ENCODE measurements around the gene TH. TPM values are rescaled to one million over a fixed set of nuclear protein-coding genes. Genes with fewer than 3 reads are reported as not detected.
A peak's percentile ranks its signal among the peaks of the same experiment; 100 is the strongest.

Gene TH
- total RNA-seq, 2 donors from 2014 or later, result not detected

GRCh38 chr11:2157294-2158040, 14.1 kb downstream of the TH start:
- no peak for ATAC-seq (replicated peaks)
- Mint-ChIP-seq H3K27ac (no peak overlapping the region), H3K27me3 (no peaks in the 10 kb centered on the region)

GRCh38 chr11:2156416-2157182, 15.0 kb downstream of the TH start:
- Mint-ChIP-seq H3K4me3 (no peak overlapping the region), H3K4me1 (no peaks in the 10 kb centered on the region), H3K9me3 (no peaks in the 10 kb centered on the region), H3K27ac (no peak overlapping the region), H3K27me3 (no peaks in the 10 kb centered on the region), H3K36me3 (ENCODE audit: low read depth) (no peaks in the 10 kb centered on the region)
- peak; percentile 54 for ATAC-seq (replicated peaks)

More at GRCh38 chr11:2157294-2158040, 14.1 kb downstream of the TH start:
- H3K9me3 Mint-ChIP-seq, result no peaks in the 10 kb centered on the region
- no peaks in the 10 kb centered on the region for H3K36me3 Mint-ChIP-seq (ENCODE audit: low read depth)
- no peaks in the 10 kb centered on the region for H3K4me1 Mint-ChIP-seq
- H3K4me3 Mint-ChIP-seq, result no peak overlapping the region

GRCh38 chr11:2155511-2155910, 16.1 kb downstream of the TH start:
- no peak overlapping the region for H3K27ac Mint-ChIP-seq
- no peaks in the 10 kb centered on the region for H3K9me3 Mint-ChIP-seq
- H3K4me1 Mint-ChIP-seq, result no peaks in the 10 kb centered on the region
- H3K4me3 Mint-ChIP-seq, result no peak overlapping the region
- peaks cover 9% of the 10 kb centered on the region for H3K27me3 Mint-ChIP-seq
- no peak for ATAC-seq (replicated peaks)
- no peaks in the 10 kb centered on the region for H3K36me3 Mint-ChIP-seq (ENCODE audit: low read depth)

GRCh38 chr11:2154889-2155288, 16.7 kb downstream of the TH start:
- no peak for ATAC-seq (replicated peaks)
- Mint-ChIP-seq H3K27me3 (peaks cover 13% of the 10 kb centered on the region), H3K9me3 (no peaks in the 10 kb centered on the region), H3K4me1 (no peaks in the 10 kb centered on the region), H3K36me3 (ENCODE audit: low read depth) (no peaks in the 10 kb centered on the region), H3K4me3 (no peak overlapping the region), H3K27ac (no peak overlapping the region)

GRCh38 chr11:2154195-2154585, 17.4 kb downstream of the TH start:
- H3K27ac Mint-ChIP-seq, result no peak overlapping the region
- no peaks in the 10 kb centered on the region for H3K4me1 Mint-ChIP-seq
- H3K4me3 Mint-ChIP-seq, result no peak overlapping the region
- no peaks in the 10 kb centered on the region for H3K36me3 Mint-ChIP-seq (ENCODE audit: low read depth)
- no peak for ATAC-seq (replicated peaks)
- H3K9me3 Mint-ChIP-seq, result no peaks in the 10 kb centered on the region
- peaks cover 15% of the 10 kb centered on the region for H3K27me3 Mint-ChIP-seq

- H3K27me3 Mint-ChIP-seq, result peaks cover 20% of the 10 kb centered on the region
- ATAC-seq (replicated peaks), result no peak
- H3K4me3 Mint-ChIP-seq, result no peak overlapping the region
- no peaks in the 10 kb centered on the region for H3K36me3 Mint-ChIP-seq (ENCODE audit: low read depth)
- no peaks in the 10 kb centered on the region for H3K4me1 Mint-ChIP-seq
- H3K9me3 Mint-ChIP-seq, result no peaks in the 10 kb centered on the region
- no peak overlapping the region for H3K27ac Mint-ChIP-seq
Observed at GRCh38 chr11:2153581-2154194, 17.9 kb downstream of the TH start.

- Mint-ChIP-seq H3K27ac (peak overlapping the region; percentile 41), H3K36me3 (ENCODE audit: low read depth) (no peaks in the 10 kb centered on the region), H3K27me3 (peaks cover 35% of the 10 kb centered on the region), H3K9me3 (no peaks in the 10 kb centered on the region), H3K4me1 (no peaks in the 10 kb centered on the region), H3K4me3 (peak overlapping the region; percentile 50)
- ATAC-seq (replicated peaks), result peak; percentile 74
Observed at GRCh38 chr11:2151500-2152257, 19.9 kb downstream of the TH start.

DNA sequence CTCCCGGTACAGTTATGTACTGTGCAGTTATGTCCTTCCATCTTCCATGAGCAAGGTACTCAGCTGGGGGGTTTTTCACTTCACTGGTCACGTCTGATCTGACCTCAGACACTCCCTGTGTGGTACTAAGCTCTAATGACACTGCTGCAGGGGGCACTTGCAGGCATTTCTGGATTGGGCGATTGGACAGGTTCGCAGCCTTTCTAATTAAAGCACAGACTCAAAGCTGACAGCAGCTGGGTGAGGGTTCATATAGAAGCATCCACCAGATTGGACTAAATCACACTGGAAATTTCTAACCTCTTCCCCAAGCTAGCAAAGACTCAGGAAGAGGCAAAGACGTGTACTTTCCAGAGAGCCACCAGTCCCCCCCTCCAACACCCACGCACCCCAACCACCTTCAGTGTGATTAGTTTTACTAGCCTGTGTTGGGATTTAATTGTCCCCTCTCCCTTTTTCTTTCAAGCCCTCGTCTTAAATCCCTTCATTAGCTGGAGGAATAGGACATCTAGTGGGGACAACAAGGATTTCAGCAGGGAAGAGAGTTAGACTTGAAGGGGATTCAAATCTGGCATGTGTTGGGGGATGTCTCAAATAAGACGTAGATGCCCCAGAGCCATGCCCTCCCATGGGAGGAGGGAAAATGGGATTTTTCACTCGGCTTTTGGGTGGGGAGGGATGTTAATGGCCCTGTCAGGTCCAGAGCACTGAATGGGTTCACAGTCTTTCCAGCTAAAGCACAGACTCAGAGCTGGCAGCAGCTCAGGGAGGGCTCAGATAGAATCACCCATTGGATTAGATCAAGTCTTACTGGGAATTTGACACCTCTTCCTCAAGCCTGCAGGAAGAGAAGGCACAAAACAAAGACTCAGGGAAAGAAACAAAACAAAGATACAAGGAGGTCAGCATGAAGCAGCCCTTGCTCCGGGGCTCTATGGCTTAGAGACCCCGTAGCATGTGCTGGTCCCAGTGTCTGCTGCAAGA, 21.5 kb downstream of the TH start:
- Mint-ChIP-seq H3K27me3 (peaks cover 46% of the 10 kb centered on the region), H3K4me3 (no peak overlapping the region), H3K27ac (no peak overlapping the region), H3K36me3 (ENCODE audit: low read depth) (no peaks in the 10 kb centered on the region), H3K4me1 (no peaks in the 10 kb centered on the region), H3K9me3 (no peaks in the 10 kb centered on the region)
- ATAC-seq (replicated peaks), result no peak

- no peak for ATAC-seq (replicated peaks)
- Mint-ChIP-seq H3K27me3 (peaks cover 50% of the 10 kb centered on the region), H3K9me3 (no peaks in the 10 kb centered on the region), H3K4me1 (no peaks in the 10 kb centered on the region), H3K36me3 (ENCODE audit: low read depth) (no peaks in the 10 kb centered on the region), H3K4me3 (no peak overlapping the region), H3K27ac (no peak overlapping the region)
Observed at GRCh38 chr11:2149460-2149859, 22.2 kb downstream of the TH start.

- peaks cover 50% of the 10 kb centered on the region for H3K27me3 Mint-ChIP-seq
- H3K4me3 Mint-ChIP-seq, result no peak overlapping the region
- no peak for ATAC-seq (replicated peaks)
- no peaks in the 10 kb centered on the region for H3K4me1 Mint-ChIP-seq
- no peak overlapping the region for H3K27ac Mint-ChIP-seq
- H3K9me3 Mint-ChIP-seq, result no peaks in the 10 kb centered on the region
- no peaks in the 10 kb centered on the region for H3K36me3 Mint-ChIP-seq (ENCODE audit: low read depth)
Observed at GRCh38 chr11:2148595-2148994, 23.0 kb downstream of the TH start.

DNA sequence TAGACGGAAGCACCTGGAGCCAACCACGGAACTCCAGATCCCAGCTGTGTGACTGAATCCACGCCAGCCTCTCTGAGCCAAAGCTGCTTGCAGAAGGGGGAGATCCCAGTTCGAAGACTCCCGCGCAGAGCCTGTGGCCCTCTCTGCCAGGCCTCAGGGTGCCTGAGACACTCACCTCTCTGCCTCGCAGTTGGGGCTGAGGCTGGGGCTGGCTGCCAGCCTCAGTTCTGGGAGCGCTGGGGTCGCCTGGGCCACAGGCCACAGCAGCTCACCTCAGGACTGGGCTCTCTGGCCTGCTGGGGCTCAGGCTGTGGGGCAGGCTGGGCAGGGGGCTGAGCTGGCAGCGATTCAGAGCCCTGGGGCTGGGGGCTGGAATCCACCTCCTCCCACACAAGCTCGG, 24.2 kb downstream of the TH start:
- peaks cover 51% of the 10 kb centered on the region for H3K27me3 Mint-ChIP-seq
- H3K4me1 Mint-ChIP-seq, result peaks cover 5% of the 10 kb centered on the region
- no peaks in the 10 kb centered on the region for H3K36me3 Mint-ChIP-seq (ENCODE audit: low read depth)
- no peak overlapping the region for H3K4me3 Mint-ChIP-seq
- H3K27ac Mint-ChIP-seq, result no peak overlapping the region
- no peak for ATAC-seq (replicated peaks)
- no peaks in the 10 kb centered on the region for H3K9me3 Mint-ChIP-seq

DNA sequence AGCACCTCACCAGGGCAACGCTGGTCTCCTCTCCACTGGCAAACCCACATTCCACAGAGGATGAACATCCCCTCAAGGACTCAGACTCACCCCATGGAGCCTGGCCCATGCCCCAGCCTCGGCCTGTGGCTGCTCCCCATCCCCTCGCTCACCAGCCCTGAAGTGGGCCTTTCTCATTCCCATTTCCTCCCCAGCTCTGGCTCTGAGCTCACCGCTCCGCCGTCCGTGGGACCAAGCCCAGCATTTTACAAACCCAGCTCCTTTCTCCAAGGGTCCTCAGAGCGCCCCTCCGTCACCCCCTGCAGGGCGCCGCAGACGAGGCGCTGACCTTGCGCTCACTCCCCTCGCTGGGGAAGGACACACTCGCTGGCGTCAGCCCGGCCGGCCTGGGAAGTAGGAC, 25.6 kb downstream of the TH start:
- Mint-ChIP-seq H3K4me1 (peaks cover 14% of the 10 kb centered on the region), H3K27me3 (peaks cover 58% of the 10 kb centered on the region), H3K9me3 (no peaks in the 10 kb centered on the region), H3K27ac (no peak overlapping the region), H3K4me3 (no peak overlapping the region), H3K36me3 (ENCODE audit: low read depth) (peaks cover 5% of the 10 kb centered on the region)
- no peak for ATAC-seq (replicated peaks)

DNA sequence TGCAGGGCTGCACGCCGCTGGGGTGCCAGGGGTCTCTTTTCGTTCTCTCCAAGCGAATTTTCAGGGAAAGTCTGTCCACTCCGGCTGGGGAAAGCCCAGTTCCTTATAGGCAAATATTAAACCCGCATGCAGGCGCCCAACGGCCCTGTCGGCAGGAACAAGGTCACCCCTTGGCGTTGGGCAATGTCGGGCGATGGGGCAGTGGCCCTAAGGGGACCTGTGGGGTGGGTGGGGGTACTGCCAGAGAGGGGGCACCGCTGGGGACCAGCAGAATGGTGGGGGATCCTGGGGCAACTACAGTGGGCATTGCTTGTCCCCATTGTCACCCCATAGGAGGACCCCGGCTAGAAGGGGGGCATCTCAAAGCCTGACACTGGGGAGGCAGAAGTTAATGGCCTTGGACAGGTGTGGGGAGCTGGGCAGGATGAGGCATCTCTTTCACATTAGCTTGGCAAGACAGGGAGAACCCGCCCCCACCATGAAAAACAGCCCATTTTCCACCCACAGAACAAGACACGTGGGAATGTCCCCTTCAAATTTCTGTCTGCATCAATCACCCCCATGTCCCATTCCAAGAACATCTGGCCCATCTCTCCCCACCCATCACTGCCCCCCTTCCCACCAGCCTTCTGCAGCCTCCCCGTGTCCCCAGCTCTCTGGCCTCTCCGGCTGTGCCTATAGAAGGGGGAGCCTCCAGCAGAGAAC, 26.9 kb downstream of the TH start:
- H3K9me3 Mint-ChIP-seq, result no peaks in the 10 kb centered on the region
- no peak overlapping the region for H3K27ac Mint-ChIP-seq
- H3K27me3 Mint-ChIP-seq, result peaks cover 48% of the 10 kb centered on the region
- peak overlapping the region; percentile 60 for H3K4me3 Mint-ChIP-seq
- peaks cover 15% of the 10 kb centered on the region for H3K4me1 Mint-ChIP-seq
- no peak for ATAC-seq (replicated peaks)
- H3K36me3 Mint-ChIP-seq (ENCODE audit: low read depth), result peaks cover 6% of the 10 kb centered on the region
